ENCODE data around the gene RAB30.

DNA sequence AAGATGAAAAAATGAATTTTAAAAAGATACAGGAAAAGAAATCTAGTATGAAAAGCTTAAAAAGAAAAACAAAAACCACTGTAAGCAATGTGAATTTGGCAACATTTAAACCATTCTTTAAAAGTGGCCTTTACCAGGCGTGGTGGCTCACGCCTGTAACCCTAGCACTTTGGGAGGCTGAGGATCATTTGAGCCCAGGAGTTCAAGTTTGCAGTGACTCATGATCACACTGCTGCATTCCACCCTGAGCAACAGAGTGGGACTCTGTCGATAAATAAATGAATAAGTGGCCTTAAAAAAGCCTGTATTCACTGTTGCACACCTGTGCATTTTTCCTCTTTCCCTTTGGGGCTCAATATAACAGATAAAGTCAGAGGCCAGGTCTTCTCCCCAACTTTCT is 69.2 kb downstream of the RAB30 start:
- TF ChIP-seq, protein P1, sequence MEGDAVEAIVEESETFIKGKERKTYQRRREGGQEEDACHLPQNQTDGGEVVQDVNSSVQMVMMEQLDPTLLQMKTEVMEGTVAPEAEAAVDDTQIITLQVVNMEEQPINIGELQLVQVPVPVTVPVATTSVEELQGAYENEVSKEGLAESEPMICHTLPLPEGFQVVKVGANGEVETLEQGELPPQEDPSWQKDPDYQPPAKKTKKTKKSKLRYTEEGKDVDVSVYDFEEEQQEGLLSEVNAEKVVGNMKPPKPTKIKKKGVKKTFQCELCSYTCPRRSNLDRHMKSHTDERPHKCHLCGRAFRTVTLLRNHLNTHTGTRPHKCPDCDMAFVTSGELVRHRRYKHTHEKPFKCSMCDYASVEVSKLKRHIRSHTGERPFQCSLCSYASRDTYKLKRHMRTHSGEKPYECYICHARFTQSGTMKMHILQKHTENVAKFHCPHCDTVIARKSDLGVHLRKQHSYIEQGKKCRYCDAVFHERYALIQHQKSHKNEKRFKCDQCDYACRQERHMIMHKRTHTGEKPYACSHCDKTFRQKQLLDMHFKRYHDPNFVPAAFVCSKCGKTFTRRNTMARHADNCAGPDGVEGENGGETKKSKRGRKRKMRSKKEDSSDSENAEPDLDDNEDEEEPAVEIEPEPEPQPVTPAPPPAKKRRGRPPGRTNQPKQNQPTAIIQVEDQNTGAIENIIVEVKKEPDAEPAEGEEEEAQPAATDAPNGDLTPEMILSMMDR (IDR thresholded peaks at IDR 0.05; ENCODE audit: poor library complexity) = no peak
- TF ChIP-seq EZH2phosphoT487 (IDR thresholded peaks at IDR 0.05; ENCODE audit: low read depth, severe bottlenecking, unreplicated experiment) = no peak

Measured in hepatocyte (in vitro differentiated cells).